Right cardiac atrium (tissue), 5 donors: ENCODE data around the gene NABP2. TPM values are rescaled to one million over a fixed set of nuclear protein-coding genes. Genes with fewer than 3 reads are reported as not detected.

Source experiments
- ATAC-seq, 2 donors: fragments of 200-7000 bp; cut with Tn5 transposase; one replicate each; pipeline versions ENCODE4 v1.8.0 to v1.9.1; 2020; ENCODE audit warnings: moderate library complexity in 2 of 2, mild to moderate bottlenecking in 1 of 2
- DNase-seq, 3 donors: peaks; one replicate each; pipeline ENCODE4 v3.0.0-alpha.2; 2020
- H3K27ac ChIP-seq: one replicate; pipeline ENCODE4 v1.5.1; 2013; ENCODE audit warnings: mild to moderate bottlenecking, low read length, control low read depth, moderate library complexity
- H3K27me3 ChIP-seq: one replicate; pipeline ENCODE4 v1.6.1; 2013; ENCODE audit not compliant: control insufficient read depth, insufficient read depth
- H3K4me1 ChIP-seq: one replicate; pipeline ENCODE4 v1.6.1; 2013; ENCODE audit warnings: low read length; ENCODE audit not compliant: control insufficient read depth, insufficient read depth
- H3K4me3 ChIP-seq: one replicate; pipeline ENCODE4 v1.5.1; 2013; ENCODE audit warnings: low read length, control low read depth
- H3K9me3 ChIP-seq: one replicate; pipeline ENCODE4 v1.6.1; 2013; ENCODE audit warnings: low read length; ENCODE audit not compliant: control insufficient read depth
- WGBS: extraction: QIAGEN DNeasy Blood & Tissue Kit; methylation state at CpG from one replicate; pipeline ENCODE4 v1.1.7; 2013; 5-methylcytosine and 5-hydroxymethylcytosine counted together
- intact Hi-C, 4 donors: fragments of 100-400 bp; cut with DNase I; formaldehyde crosslinking; loops; one replicate each; pipeline versions ENCODE4 v1.11.0 to v1.14.0; 2022 to 2023
- polyA plus RNA-seq: library from polyadenylated mRNA; stranded (reverse); fragments of 200-250 nt; gene quantifications from one replicate; pipeline ENCODE4 v1.2.3, GENCODE V29; 2013
- total RNA-seq, 4 donors: library from RNA; stranded (reverse); fragmentation: NEBNext Ultra II Directional; extraction: Animal tissue kit (Norgen Biotek cat#: 25700); gene quantifications; one replicate each; pipeline ENCODE4 v1.2.1, GENCODE V29; 2021
- donor health status: healthy with polysubstance abuse.
- donor health status: DM: no; HTN: yes; CAD: no.
- donor health status: DM: no; HTN: no; CAD: no.
- donor health status: DM: no; HTN: yes; CAD: no; lungs with severe emphysema.
- donor health status: DM: yes; HTN: yes; CAD: no.

Gene NABP2
- total and polyA plus RNA-seq, 5 donors = 19.1 to 26.0 (median 23.5) TPM

DNA sequence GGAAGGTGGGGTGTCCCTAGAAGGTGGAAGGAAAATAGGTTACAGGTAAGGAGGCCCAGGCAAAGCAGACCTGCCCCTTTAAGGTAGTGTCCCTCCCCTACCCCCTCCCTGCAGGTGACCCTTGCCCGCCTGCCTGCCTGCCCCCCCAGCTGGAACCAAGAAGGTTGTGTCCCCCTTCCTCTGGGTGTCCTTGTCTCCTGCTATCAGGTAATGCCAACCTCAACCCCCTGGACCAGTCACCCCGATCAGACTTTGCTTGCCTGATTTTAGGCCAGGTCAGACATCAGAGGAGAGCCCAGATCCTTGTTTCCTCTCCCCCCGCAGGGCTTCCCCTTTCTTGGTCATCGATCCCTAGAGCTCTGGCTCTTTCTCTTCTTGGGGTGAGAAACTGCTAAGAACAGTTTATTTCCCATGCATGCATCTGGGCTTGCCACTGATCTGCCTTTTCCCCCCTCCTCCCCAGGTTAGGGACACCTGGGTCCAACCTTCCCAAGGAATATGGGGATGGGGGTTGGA, 5.8 kb downstream of the NABP2 start, which contains the start of gene SLC39A5:
Gene SLC39A5, plus strand, starts transcription at position 136 of the 516 bp plus-strand sequence. CDS start 1,224 bp downstream, outside the sequence.
- no peaks in the 10 kb centered on the region for H3K27me3 ChIP-seq
- intact Hi-C loops = loop anchor here in 1 of 4 donors (2.0 kb wide), 1 partner anchor 15 kb away; no protein-coding TSS in a partner anchor
- no peak within 1 kb of the TSS for H3K27ac ChIP-seq
- DNase-seq = no peak
- no peak for ATAC-seq
- no peaks in the 10 kb centered on the region for H3K4me1 ChIP-seq
- 78% methylated on average over 4 of the region's 4 CpGs for WGBS
- H3K4me3 ChIP-seq = no peak within 1 kb of the TSS
- H3K9me3 ChIP-seq = no peaks in the 10 kb centered on the region

DNA sequence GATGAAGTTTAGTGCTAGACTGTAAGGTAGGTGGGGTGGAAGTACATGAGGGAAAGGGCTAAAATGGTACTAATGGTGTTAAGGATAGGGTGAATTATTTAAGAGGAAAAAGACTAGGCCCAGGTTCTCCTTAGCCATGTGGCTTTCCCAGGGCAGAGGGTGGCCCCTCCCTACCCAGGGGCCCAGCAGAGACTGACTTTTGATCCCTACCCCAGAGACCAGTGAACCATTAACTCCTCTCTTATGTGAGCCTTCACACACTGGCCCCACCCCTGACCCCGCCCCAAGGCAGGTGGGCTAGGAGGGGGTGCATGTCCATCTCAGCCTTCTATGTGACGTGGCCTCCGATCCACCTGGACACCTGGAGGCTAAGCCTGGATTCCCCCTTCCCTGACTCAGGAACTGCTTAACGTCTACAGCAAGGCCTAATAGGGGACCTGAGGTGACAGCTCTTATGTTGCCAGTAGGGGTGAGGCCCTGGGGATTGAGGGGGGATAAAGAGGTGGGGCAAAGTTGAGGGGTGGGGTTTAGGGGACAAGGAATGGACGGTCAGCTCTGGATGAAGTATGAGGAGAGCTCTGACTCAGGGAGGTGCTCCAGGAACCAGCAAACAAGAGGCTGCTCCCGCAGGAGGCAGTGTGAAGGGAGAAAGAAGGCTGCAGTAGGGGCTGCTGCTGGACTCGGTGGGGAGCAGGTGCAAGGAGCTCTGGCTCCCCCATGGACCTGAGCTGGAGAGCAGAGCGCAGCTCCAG, 6.5 kb downstream of the NABP2 start:
- Histone ChIP-seq H3K4me3 (no peak overlapping the region), H3K9me3 (no peaks in the 10 kb centered on the region), H3K4me1 (no peaks in the 10 kb centered on the region), H3K27me3 (no peaks in the 10 kb centered on the region), H3K27ac (no peak overlapping the region)
- ATAC-seq (peak; percentile 21 to 55), DNase-seq (no peak)
- intact Hi-C loops = no loop called here
- WGBS = 74% methylated on average over 8 of the region's 8 CpGs

DNA sequence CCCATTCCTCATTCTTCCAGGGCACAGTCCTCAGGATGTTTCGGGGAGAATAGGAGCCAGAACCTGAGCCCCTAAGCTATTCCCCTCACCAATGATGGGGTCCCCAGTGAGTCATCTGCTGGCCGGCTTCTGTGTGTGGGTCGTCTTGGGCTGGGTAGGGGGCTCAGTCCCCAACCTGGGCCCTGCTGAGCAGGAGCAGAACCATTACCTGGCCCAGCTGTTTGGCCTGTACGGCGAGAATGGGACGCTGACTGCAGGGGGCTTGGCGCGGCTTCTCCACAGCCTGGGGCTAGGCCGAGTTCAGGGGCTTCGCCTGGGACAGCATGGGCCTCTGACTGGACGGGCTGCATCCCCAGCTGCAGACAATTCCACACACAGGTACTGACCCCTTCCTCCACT, 7.0 kb downstream of the NABP2 start:
- H3K4me3 ChIP-seq = no peak overlapping the region
- no peak overlapping the region for H3K27ac ChIP-seq
- ATAC-seq (peak in 1 of 2 donors; percentile 5), DNase-seq (no peak)
- intact Hi-C loops = no loop called here
- H3K4me1 ChIP-seq = no peaks in the 10 kb centered on the region
- H3K9me3 ChIP-seq = no peaks in the 10 kb centered on the region
- no peaks in the 10 kb centered on the region for H3K27me3 ChIP-seq
- WGBS = 89% methylated on average over 11 of the region's 11 CpGs

DNA sequence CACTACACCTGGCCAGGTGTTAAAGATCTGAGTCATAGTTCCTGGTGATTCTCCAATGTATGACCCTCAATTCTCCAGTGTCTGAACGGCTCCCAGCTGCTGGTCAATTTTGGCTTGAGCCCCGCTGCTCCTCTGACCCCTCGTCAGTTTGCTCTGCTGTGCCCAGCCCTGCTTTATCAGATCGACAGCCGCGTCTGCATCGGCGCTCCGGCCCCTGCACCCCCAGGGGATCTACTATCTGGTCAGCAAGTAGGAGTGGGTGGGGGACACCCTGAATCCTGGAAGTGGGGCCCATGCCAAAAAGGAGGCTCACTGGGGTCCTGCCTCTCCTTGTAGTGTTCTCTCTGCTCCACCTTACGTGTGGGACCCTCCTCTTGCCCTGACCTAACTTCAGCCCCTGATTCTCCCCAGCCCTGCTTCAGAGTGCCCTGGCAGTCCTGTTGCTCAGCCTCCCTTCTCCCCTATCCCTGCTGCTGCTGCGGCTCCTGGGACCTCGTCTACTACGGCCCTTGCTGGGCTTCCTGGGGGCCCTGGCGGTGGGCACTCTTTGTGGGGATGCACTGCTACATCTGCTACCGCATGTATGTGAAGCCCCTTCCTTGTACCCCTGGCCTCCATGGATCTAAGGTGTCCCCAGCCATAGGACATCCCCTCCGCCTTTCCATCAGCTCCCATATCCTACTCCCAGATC, 10.7 kb downstream of the NABP2 start:
- DNase-seq (no peak), ATAC-seq (no peak)
- H3K4me1 ChIP-seq = no peaks in the 10 kb centered on the region
- H3K27me3 ChIP-seq = no peaks in the 10 kb centered on the region
- no peaks in the 10 kb centered on the region for H3K9me3 ChIP-seq
- intact Hi-C loops = no loop called here
- no peak overlapping the region for H3K27ac ChIP-seq
- no peak overlapping the region for H3K4me3 ChIP-seq
- WGBS = 58% methylated on average over 16 of the region's 16 CpGs

DNA sequence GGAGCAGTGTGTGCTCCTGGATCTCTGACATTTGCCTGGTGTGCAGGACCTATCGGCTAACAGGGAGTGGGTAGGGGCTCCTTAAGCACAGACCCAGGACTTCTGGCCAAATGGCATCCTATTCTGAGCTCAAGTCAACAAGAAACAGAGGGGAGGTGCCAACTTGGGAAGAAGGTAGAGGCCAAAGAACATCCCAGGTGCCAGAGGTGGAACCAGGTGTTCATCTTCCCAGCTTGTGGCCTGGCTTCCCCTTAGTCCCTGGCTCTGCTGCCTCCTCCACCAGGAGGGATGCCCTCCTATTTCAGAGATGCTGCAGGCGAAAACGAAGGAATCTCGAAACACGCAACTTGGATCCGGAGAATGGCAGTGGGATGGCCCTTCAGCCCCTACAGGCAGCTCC, 11.9 kb downstream of the NABP2 start:
- intact Hi-C loops = no loop called here

DNA sequence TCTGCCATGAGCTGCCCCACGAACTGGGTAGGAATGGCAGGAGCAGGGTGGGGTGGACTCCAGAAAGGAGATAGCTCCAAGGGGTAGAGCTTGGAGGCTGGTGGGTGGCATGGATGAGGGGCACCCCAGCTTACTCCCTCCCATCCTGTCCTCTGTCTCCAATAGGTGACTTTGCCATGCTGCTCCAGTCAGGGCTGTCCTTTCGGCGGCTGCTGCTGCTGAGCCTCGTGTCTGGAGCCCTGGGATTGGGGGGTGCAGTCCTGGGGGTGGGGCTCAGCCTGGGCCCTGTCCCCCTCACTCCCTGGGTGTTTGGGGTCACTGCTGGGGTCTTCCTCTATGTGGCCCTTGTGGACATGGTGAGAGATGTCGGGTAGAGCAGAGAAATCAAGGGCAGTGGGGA, 12.8 kb downstream of the NABP2 start:
- no peaks in the 10 kb centered on the region for H3K9me3 ChIP-seq
- H3K4me3 ChIP-seq = no peak overlapping the region
- ATAC-seq (peak in 1 of 2 donors; percentile 15), DNase-seq (no peak)
- H3K4me1 ChIP-seq = no peaks in the 10 kb centered on the region
- 59% methylated on average over 5 of the region's 5 CpGs for WGBS
- no peak overlapping the region for H3K27ac ChIP-seq
- intact Hi-C loops = no loop called here
- H3K27me3 ChIP-seq = no peaks in the 10 kb centered on the region

More for the DNA sequence above, 11.9 kb downstream of the NABP2 start:
- no peak overlapping the region for H3K27ac ChIP-seq
- ATAC-seq = no peak
- 93% methylated on average over 6 of the region's 6 CpGs for WGBS
- H3K4me1 ChIP-seq = no peaks in the 10 kb centered on the region
- H3K27me3 ChIP-seq = no peaks in the 10 kb centered on the region
- H3K4me3 ChIP-seq = no peak overlapping the region
- H3K9me3 ChIP-seq = no peaks in the 10 kb centered on the region
- DNase-seq = no peak

DNA sequence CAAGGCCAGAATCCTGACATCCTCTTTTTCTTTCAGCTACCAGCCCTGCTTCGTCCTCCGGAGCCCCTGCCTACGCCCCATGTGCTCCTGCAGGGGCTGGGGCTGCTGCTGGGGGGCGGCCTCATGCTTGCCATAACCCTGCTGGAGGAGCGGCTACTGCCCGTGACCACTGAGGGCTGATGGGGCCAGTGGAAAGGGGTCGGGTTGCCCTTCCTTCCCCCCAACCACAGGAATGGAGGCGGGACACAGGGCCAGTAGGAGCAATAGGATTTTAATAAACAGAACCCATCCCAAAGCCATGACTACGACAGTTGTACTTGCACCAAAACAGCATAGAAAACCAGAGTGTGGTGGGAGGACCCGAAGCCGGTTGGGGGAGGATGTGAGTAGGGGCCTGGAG, 13.4 kb downstream of the NABP2 start:
- WGBS = 80% methylated on average over 11 of the region's 11 CpGs
- DNase-seq = no peak
- intact Hi-C loops = no loop called here
- no peak for ATAC-seq
- no peaks in the 10 kb centered on the region for H3K27me3 ChIP-seq
- no peaks in the 10 kb centered on the region for H3K9me3 ChIP-seq
- no peak overlapping the region for H3K27ac ChIP-seq
- no peaks in the 10 kb centered on the region for H3K4me1 ChIP-seq
- H3K4me3 ChIP-seq = no peak overlapping the region

DNA sequence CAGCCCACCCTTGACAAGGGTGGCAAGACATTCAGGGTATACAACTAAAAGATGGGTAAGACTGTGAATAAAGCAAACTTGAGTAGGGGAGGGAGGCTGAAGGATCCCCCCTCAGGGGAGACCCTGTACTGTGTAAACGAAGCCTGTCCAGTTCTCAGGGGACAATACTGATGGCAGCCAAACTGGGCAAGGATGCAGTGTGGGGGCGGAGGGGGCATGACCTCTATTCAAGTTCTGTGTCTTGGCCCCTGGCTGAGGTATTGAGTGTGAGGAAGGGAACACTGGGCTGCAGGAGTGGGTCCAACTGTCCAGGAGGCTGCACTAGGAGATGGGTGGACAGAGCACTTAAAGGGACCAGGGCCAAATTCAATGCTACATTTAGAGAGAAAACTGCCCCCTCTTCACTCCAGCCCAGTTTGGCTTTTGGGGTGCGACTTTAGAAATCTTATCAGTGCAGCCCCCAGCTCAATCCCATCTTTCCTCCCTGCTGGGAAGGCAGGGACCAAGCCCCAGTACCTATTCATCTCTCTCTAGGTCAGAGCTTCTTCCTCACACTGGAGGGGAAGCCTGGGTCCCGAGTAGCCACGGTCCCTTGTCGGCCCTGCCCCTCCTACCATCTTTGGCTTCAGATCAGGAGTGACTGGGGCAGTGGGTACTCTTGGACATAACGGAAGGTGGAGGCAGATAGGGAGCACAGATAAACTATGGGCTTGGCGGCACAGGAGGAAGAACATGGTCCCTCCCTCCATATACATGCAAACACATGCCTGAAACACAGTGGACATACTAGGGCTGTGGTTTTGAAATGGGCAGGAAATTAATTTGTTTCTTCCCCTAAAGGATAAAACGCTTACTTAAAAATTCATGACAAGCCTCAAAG, 17.5 kb downstream of the NABP2 start:
- ATAC-seq (no peak), DNase-seq (no peak)
- Histone ChIP-seq H3K27me3 (no peaks in the 10 kb centered on the region), H3K27ac (no peak overlapping the region), H3K9me3 (no peaks in the 10 kb centered on the region), H3K4me3 (no peak overlapping the region), H3K4me1 (no peaks in the 10 kb centered on the region)
- intact Hi-C loops = no loop called here
- WGBS = 73% methylated on average over 9 of the region's 9 CpGs

DNA sequence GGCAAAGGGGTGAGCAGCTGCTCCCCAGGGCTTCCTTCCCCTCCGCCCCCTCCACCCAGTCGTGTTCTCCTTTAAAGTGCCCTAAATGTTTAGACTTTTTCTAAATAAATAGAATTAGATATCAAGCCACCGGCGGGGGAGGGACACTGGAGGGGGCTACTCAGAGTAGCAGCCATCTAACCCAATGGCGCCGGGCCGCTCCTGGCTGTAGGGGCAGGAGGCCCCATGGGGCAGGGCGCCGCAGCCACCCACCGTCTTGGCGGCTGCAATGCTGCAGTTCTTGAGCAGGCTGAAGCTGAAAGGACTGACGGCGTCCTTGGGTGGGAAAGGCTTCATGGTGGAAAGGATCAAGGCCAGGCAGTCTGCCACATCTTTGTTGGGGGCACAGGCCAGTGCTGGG, 18.8 kb downstream of the NABP2 start:
- DNase-seq = peak in 1 of 3 donors; percentile 41
- Histone ChIP-seq H3K9me3 (no peaks in the 10 kb centered on the region), H3K27ac (no peak overlapping the region), H3K27me3 (no peaks in the 10 kb centered on the region), H3K4me3 (no peak overlapping the region), H3K4me1 (no peaks in the 10 kb centered on the region)
- 90% methylated on average over 13 of the region's 13 CpGs for WGBS
- no peak for ATAC-seq
- intact Hi-C loops = no loop called here

DNA sequence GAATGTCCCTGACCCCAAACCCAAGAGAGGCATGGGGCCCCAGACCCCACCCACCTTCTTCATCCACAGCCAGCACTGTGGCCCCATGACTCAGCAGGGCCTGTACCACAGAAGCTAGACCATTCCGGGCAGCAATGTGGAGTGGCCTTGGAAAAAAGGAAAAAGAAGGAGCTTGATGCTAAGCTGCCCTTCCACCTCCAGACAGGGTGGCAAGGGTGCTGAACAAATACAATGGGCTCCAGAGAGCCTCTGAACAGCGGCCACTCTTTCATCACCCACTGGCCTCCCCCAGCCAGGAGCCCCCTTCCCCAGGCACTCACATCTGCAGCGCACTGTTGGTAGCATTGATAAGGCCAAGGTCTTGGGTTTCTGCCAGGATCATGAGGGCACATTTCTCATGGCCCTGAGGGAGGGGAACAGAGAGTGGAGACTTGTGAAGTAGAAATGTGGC, 19.6 kb downstream of the NABP2 start:
- Histone ChIP-seq H3K27ac (no peak overlapping the region), H3K4me1 (no peaks in the 10 kb centered on the region), H3K4me3 (no peak overlapping the region), H3K27me3 (no peaks in the 10 kb centered on the region), H3K9me3 (no peaks in the 10 kb centered on the region)
- 49% methylated on average over 3 of the region's 3 CpGs for WGBS
- ATAC-seq (peak in 1 of 2 donors; percentile 6), DNase-seq (no peak)
- intact Hi-C loops = loop anchor here in 1 of 4 donors (2.0 kb wide), 1 partner anchor 15 kb away; no protein-coding TSS in a partner anchor
